ENCODE data around the gene IL27RA.

The IL27RA gene

GRCh38 chr19:13985771-13986347 is 45.7 kb upstream of the IL27RA start:
- Histone ChIP-seq H3K4me1 (ENCODE audit: insufficient read depth, insufficient read length) (peaks cover 48% of the 10 kb centered on the region), H3K9me3 (ENCODE audit: insufficient read depth, low read length) (no peaks in the 10 kb centered on the region), H3K9ac (ENCODE audit: insufficient read length, low read depth) (peak overlapping the region; percentile 81), H3K36me3 (ENCODE audit: insufficient read depth, insufficient read length, low read length) (peaks cover 21% of the 10 kb centered on the region), H3K27me3 (ENCODE audit: insufficient read depth, insufficient read length) (no peaks in the 10 kb centered on the region), H3K4me3 (ENCODE audit: insufficient read length, low read depth) (peak overlapping the region; percentile 13)
- TF ChIP-seq YY1 (IDR thresholded peaks at IDR 0.05; ENCODE audit: insufficient read depth, insufficient read length): no peak
- no peak for TF ChIP-seq SUZ12 (IDR thresholded peaks at IDR 0.05; ENCODE audit: extremely low read depth, insufficient read depth, insufficient read length)
- DNase-seq (ENCODE audit: low read depth, low spot score): no peak

DNA sequence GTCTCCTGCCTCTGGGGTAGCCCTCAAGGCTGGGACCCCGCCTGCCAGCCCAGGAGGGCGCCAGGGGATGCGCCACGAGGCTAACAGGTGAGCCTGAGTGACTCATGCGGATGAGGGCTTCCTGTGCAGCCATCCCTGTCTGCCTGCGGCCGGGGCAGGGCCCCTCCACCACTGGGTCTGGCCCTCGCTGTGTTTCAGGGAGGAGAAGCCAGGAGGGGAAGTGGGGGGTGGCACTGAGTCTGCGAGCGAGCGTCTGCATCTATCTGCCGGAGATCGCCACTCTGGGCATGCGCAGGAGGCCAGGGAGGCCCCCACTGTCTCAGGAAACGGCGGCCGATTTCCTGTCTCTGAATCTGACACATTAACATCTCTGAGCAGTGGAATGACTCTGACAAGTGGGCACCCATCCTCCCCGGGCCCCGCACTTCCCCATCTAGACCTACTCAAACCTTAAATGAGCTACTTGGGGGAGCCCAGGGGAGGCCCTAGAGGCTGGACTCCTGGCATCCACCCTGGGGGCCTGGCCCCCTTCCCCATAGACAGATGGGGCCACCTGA is 45.1 kb upstream of the IL27RA start:
- H3K4me3 ChIP-seq (ENCODE audit: insufficient read length, low read depth): peak overlapping the region; percentile 13
- H3K36me3 ChIP-seq (ENCODE audit: insufficient read depth, insufficient read length, low read length): peaks cover 22% of the 10 kb centered on the region
- DNase-seq (ENCODE audit: low read depth, low spot score): peak; percentile 84
- H3K9ac ChIP-seq (ENCODE audit: insufficient read length, low read depth): peak overlapping the region; percentile 81
- H3K27me3 ChIP-seq (ENCODE audit: insufficient read depth, insufficient read length): no peaks in the 10 kb centered on the region
- peaks cover 49% of the 10 kb centered on the region for H3K4me1 ChIP-seq (ENCODE audit: insufficient read depth, insufficient read length)
- no peak for TF ChIP-seq YY1 (IDR thresholded peaks at IDR 0.05; ENCODE audit: insufficient read depth, insufficient read length)
- TF ChIP-seq SUZ12 (IDR thresholded peaks at IDR 0.05; ENCODE audit: extremely low read depth, insufficient read depth, insufficient read length): no peak
- no peak for TF ChIP-seq ZNF274 (IDR thresholded peaks at IDR 0.05; ENCODE audit: low read depth, low read length)
- no peaks in the 10 kb centered on the region for H3K9me3 ChIP-seq (ENCODE audit: insufficient read depth, low read length)

DNA sequence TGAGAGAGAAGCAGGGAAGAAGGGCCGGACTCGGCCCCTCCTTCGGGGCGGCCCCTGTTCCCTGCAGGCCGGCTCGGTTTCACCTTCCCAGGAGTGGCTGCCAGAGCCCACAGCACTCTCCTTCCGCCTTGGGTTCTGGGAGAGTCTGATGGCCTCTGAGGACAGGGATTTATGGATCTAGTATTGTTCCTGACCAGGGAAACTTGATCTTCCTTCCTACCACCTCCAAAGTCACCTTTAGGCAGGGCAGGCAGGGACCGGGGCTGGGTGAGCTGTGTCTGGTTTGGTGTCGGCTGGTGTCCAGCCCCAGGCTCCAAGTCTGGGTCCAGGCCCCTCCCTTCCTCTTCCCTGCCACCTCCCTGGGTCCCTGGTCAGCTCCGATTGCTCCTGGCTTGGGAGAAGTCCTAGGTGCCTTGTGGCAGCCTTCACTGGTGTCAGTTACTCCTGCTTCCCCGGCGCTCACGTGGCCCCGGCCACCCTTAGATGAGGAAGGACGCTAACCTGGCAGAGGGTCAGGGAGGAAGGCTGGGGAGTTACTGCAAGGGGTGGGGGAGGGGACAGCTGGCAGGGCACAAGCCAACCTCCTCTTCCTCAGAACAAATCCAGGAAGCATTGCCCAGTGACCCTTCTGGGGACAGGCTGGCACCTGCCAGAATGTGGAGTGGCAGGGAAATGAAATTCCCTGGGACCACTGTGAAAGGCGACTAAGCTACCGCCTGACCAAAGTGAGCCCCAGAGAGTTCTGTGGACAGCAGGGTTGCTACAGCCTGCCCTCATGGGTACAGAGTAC is 44.3 kb upstream of the IL27RA start:
- Histone ChIP-seq H3K36me3 (ENCODE audit: insufficient read depth, insufficient read length, low read length) (peaks cover 25% of the 10 kb centered on the region), H3K9me3 (ENCODE audit: insufficient read depth, low read length) (no peaks in the 10 kb centered on the region), H3K4me1 (ENCODE audit: insufficient read depth, insufficient read length) (peaks cover 43% of the 10 kb centered on the region), H3K4me3 (ENCODE audit: insufficient read length, low read depth) (peak overlapping the region; percentile 13), H3K27me3 (ENCODE audit: insufficient read depth, insufficient read length) (no peaks in the 10 kb centered on the region), H3K9ac (ENCODE audit: insufficient read length, low read depth) (peak overlapping the region; percentile 81)
- no peak for DNase-seq (ENCODE audit: low read depth, low spot score)
- no peak for TF ChIP-seq ZNF274 (IDR thresholded peaks at IDR 0.05; ENCODE audit: low read depth, low read length)
- no peak for TF ChIP-seq YY1 (IDR thresholded peaks at IDR 0.05; ENCODE audit: insufficient read depth, insufficient read length)

GRCh38 chr19:13989487-13989886 is 42.1 kb upstream of the IL27RA start:
- peaks cover 18% of the 10 kb centered on the region for H3K36me3 ChIP-seq (ENCODE audit: insufficient read depth, insufficient read length, low read length)
- H3K4me3 ChIP-seq (ENCODE audit: insufficient read length, low read depth): no peak overlapping the region
- H3K4me1 ChIP-seq (ENCODE audit: insufficient read depth, insufficient read length): peaks cover 43% of the 10 kb centered on the region
- no peak for TF ChIP-seq SUZ12 (IDR thresholded peaks at IDR 0.05; ENCODE audit: extremely low read depth, insufficient read depth, insufficient read length)
- no peak for TF ChIP-seq YY1 (IDR thresholded peaks at IDR 0.05; ENCODE audit: insufficient read depth, insufficient read length)
- TF ChIP-seq ZNF274 (IDR thresholded peaks at IDR 0.05; ENCODE audit: low read depth, low read length): no peak
- no peaks in the 10 kb centered on the region for H3K9me3 ChIP-seq (ENCODE audit: insufficient read depth, low read length)
- no peaks in the 10 kb centered on the region for H3K27me3 ChIP-seq (ENCODE audit: insufficient read depth, insufficient read length)
- DNase-seq (ENCODE audit: low read depth, low spot score): no peak
- peak overlapping the region; percentile 3 for H3K9ac ChIP-seq (ENCODE audit: insufficient read length, low read depth)

DNA sequence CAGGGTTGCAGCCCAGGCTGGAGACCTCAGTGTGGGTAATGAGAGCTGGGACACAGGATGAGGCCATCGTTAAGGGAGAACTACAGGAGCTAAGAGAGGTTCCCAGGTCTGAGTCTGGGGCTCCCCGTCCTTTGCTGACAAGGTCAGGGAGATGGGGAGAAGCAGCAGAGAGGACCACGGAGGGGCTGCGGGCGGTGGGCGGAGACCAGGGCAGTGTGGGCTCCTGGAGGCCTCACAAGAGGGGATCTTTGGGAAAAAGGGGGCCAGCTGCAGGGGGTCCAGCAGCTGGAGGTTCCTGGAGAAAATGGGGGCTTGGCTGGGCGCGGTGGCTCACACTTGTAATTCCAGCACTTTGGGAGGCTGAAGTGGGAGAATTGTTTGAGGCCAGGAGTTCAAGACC is 41.5 kb upstream of the IL27RA start:
- H3K36me3 ChIP-seq (ENCODE audit: insufficient read depth, insufficient read length, low read length): peaks cover 18% of the 10 kb centered on the region
- no peaks in the 10 kb centered on the region for H3K27me3 ChIP-seq (ENCODE audit: insufficient read depth, insufficient read length)
- no peak for DNase-seq (ENCODE audit: low read depth, low spot score)
- no peaks in the 10 kb centered on the region for H3K9me3 ChIP-seq (ENCODE audit: insufficient read depth, low read length)
- no peak overlapping the region for H3K4me3 ChIP-seq (ENCODE audit: insufficient read length, low read depth)
- H3K4me1 ChIP-seq (ENCODE audit: insufficient read depth, insufficient read length): peaks cover 42% of the 10 kb centered on the region
- H3K9ac ChIP-seq (ENCODE audit: insufficient read length, low read depth): peak overlapping the region; percentile 3
- TF ChIP-seq YY1 (IDR thresholded peaks at IDR 0.05; ENCODE audit: insufficient read depth, insufficient read length) (no peak), ZNF274 (IDR thresholded peaks at IDR 0.05; ENCODE audit: low read depth, low read length) (no peak), SUZ12 (IDR thresholded peaks at IDR 0.05; ENCODE audit: extremely low read depth, insufficient read depth, insufficient read length) (no peak)

GRCh38 chr19:13992025-13992424 is 39.5 kb upstream of the IL27RA start:
- no peak for DNase-seq (ENCODE audit: low read depth, low spot score)
- peaks cover 30% of the 10 kb centered on the region for H3K4me1 ChIP-seq (ENCODE audit: insufficient read depth, insufficient read length)
- no peaks in the 10 kb centered on the region for H3K27me3 ChIP-seq (ENCODE audit: insufficient read depth, insufficient read length)
- H3K4me3 ChIP-seq (ENCODE audit: insufficient read length, low read depth): no peak overlapping the region
- TF ChIP-seq YY1 (IDR thresholded peaks at IDR 0.05; ENCODE audit: insufficient read depth, insufficient read length) (no peak), SUZ12 (IDR thresholded peaks at IDR 0.05; ENCODE audit: extremely low read depth, insufficient read depth, insufficient read length) (no peak)
- peaks cover 29% of the 10 kb centered on the region for H3K36me3 ChIP-seq (ENCODE audit: insufficient read depth, insufficient read length, low read length)
- H3K9me3 ChIP-seq (ENCODE audit: insufficient read depth, low read length): no peaks in the 10 kb centered on the region
- no peak overlapping the region for H3K9ac ChIP-seq (ENCODE audit: insufficient read length, low read depth)

DNA sequence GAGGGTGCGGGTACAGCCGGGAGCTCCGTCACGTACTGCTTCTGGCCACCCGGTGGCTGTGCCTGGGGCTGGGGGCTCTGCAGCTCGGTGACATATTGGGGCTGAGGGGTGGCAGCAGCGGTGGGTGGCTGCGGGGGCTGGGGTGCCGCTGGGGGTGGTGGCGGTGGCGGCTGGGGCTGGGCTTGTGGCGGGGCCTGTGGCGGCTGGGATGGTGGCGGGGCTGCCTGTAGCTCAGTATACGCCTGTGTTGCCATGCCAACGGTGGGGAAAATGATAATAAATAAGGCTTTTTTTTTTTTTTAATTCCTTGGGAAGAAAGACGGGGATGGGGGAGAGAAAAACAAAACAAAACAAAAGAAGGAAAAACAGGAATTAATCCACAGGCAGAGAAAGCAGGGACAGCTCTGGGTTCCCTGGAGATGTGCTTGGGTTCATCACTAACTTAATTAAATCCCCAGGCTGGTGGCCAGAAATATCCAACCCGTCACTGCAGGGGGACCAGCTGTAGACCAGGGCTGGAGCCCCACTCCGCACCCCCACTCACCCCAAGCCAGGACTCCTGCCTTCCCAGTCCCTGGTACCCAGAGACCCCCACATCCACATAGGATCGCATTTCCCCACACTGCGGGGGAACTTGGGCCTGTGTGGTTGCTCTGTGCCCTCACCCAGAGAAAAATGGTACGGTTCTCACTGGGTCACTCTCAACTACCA is 37.8 kb upstream of the IL27RA start:
- DNase-seq (ENCODE audit: low read depth, low spot score): no peak
- Histone ChIP-seq H3K27me3 (ENCODE audit: insufficient read depth, insufficient read length) (no peaks in the 10 kb centered on the region), H3K36me3 (ENCODE audit: insufficient read depth, insufficient read length, low read length) (peaks cover 40% of the 10 kb centered on the region), H3K9ac (ENCODE audit: insufficient read length, low read depth) (no peak overlapping the region), H3K9me3 (ENCODE audit: insufficient read depth, low read length) (peaks cover 8% of the 10 kb centered on the region), H3K4me1 (ENCODE audit: insufficient read depth, insufficient read length) (peaks cover 31% of the 10 kb centered on the region), H3K4me3 (ENCODE audit: insufficient read length, low read depth) (no peak overlapping the region)
- TF ChIP-seq ZNF274 (IDR thresholded peaks at IDR 0.05; ENCODE audit: low read depth, low read length): no peak
- no peak for TF ChIP-seq SUZ12 (IDR thresholded peaks at IDR 0.05; ENCODE audit: extremely low read depth, insufficient read depth, insufficient read length)
- no peak for TF ChIP-seq YY1 (IDR thresholded peaks at IDR 0.05; ENCODE audit: insufficient read depth, insufficient read length)

Data from NT2/D1 (cell line).